ENCODE results near the gene RELCH.

RELCH gene

GRCh38 chr18:62250475-62250874 lies 63.4 kb downstream of the RELCH start:
- DNase-seq, result no peak

DNA sequence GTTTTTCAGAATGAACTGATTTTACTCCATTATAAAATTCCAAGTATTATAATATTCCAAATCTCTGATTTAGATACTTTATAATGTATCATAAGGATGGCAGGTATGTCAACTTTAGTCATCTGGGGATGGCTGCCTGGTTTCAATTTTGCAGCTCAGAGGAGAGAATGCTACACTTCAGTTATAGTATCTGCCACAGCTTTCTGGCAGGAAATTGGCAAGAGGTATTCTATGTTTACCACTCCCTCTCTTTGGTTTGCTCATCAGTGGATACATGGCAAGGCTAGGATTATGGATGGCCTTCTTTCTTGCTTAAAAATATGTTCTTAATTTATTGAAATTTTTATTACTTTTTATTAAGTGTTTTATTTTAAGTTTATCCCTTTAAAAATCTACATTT lies 71.0 kb downstream of the RELCH start:
- no peak for DNase-seq

- no peak for DNase-seq
These were observed 71.6 kb downstream of the RELCH start for GRCh38 chr18:62258616-62259015.

DNA sequence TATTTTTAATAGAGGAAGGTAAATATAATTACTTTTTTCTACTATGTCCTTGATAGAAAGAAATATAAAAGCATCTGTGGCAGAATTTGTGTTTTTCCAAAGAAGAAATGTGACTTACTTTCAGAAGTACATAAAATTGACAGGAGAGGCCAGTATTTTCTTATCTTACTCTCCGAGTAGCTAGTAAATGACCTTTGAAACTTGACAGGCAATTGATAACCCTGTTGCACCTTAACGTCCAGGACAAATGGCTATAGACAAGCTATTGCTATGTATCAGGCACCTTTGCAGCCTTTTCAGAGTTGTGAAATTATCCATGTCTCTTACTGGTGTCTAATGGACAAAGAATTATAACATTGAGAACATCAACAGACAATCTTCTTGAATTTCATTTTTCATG lies 75.0 kb downstream of the RELCH start:
- DNase-seq, result no peak

GRCh38 chr18:62264984-62265383 lies 77.9 kb downstream of the RELCH start:
- no peak for DNase-seq

DNA sequence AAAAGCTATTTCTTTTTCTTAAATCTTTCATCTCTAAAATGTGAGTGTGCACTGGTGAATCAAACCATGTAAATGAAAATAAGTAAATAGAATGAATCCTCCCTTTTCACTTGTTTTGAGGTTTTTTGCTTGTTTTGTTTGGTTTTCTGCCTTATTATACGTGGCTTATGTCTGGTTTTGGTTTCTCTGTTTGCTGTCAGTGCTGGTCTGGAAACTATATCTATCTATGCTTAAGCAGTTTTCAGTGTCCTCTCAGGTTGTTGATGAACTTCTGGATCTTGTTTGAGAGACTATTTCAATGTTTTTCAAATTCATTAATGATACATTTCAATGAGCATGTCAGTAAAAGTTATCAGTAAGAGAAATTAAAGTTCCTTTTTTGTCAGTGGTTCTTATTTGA lies 90.0 kb downstream of the RELCH start:
- DNase-seq, result no peak

GRCh38 chr18:62279561-62279960 lies 92.5 kb downstream of the RELCH start:
- no peak for DNase-seq

- no peak for DNase-seq
These were observed 93.0 kb downstream of the RELCH start for GRCh38 chr18:62280058-62280457.

DNA sequence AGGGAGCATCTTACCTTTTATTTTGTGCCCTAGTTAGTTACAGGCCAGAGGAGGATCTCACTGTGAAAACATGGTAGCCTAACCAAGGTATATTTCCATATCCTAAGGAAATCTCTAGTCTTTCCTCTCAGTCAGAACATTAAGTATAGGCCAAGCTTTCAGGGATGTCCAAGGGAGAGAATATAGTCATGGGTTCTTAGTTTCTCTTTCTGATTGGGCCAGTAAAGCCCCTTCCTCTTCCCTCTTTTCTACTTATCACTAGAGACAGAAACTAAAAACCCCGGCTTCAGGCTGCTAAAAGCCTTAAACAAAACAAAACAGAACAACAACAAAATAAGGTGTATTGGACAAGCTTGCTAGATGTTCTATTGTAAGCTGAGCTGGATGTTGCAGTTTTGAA lies 93.7 kb downstream of the RELCH start:
- no peak for DNase-seq

GRCh38 chr18:62281684-62282083 lies 94.6 kb downstream of the RELCH start:
- no peak for DNase-seq

DNA sequence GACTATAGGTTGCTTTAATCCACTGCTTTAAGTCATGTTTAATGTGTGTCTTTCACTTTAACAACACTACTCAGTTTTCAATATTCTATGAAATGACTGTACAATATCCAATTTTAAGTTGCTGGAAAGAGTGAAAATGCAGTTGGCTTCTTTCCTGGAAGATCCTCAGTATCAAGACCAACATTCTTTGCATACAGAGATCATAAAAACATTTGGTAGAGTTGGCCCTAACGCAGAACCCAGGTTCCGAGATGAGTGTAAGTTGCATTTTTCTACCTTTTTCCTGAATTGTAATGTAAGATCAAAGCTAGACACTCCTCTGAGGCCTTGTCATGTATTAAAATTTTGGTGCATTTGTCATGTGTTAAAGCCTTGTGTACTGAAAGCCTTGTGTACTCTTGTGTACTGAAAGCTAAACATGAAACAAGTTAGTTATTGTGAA lies 95.2 kb downstream of the RELCH start:
- no peak for DNase-seq

DNA sequence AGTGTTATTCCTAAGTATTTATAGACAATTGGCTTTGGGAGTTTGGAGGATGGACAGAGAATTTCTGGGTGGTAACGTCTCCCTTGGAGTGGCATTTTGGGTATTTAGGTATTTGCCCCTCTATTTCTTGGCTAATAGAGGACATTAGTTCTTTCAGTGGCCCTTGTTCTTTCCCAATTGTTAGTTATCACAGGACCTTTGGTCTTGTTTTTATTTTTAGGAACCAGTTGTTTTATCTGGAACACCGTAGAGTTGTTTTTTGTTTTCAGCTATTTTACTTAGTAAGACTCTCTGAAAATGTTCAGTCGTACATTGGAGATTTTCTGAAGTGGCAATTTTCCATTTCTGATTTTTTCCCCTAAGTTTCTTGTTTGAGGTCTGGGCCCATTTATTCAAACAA lies 97.6 kb downstream of the RELCH start:
- DNase-seq, result no peak

DNA sequence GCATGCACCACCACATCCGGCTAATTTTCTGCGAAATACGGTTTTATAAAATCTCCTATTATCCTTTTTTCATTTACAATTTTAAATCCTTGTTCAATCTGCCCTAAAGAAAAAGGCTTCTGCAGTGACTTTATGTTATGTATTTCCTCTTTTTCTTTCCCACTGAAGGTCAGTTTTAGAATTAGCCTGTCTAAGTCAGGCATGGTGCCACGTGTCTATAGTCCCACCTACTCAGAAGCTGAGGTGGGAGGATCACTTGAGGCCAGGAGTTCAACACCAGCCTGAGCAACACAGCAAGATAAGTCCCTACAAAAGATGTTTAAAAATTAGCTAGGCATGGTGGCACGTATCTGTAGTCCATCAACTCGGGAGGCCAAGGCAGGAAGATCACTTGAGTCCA lies 98.2 kb downstream of the RELCH start:
- no peak for DNase-seq

- DNase-seq, result no peak
These were observed 101.0 kb downstream of the RELCH start for GRCh38 chr18:62287781-62288664.

GRCh38 chr18:62288665-62289008 lies 101.6 kb downstream of the RELCH start:
- DNase-seq, result no peak

GRCh38 chr18:62289047-62289446 lies 102.0 kb downstream of the RELCH start:
- no peak for DNase-seq

GRCh38 chr18:62294073-62294472 lies 107.0 kb downstream of the RELCH start:
- DNase-seq, result no peak

GRCh38 chr18:62300359-62300963 lies 113.4 kb downstream of the RELCH start:
- DNase-seq, result no peak

DNA sequence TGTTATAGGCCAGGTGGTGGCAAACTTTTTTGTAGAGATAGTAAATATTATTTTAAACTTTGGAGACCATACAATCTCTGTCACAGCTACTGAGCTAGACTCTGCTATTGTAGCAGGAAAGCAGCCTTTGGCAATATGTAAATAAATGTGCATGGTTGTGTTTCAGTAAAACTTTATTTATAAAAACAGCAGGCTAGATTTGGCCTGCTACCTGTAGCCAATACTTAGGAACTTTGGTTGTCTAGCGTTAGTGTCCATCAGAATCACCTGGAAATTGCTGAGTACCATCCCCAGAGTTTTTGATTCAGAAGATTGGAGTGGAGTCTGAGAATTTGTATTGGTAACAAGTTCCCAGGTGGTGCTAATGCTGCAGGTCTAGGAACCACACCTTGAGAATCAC lies 114.3 kb downstream of the RELCH start:
- no peak for DNase-seq

DNA sequence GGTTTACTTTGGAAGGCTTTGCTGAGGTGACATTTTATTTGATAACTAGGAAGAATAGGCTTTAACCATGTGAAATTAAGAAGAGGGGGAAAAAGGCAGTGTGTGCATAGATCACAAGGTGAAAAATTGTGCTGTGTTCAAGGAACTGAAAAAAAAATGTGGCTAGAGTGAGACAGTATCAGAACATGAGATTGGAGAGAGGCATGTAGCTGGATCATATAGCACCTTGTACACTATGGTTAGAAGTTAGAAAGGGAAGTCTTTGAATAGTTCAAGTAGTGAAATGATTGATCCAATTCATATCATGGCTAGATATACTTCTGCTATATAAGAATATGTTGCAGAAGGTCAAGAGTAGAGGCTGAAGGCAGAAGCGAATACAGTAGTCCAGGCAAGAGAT lies 125.8 kb downstream of the RELCH start:
- no peak for DNase-seq

GRCh38 chr18:62318228-62319180 lies 131.4 kb downstream of the RELCH start:
- no peak for DNase-seq

GRCh38 chr18:62321201-62321600 lies 134.1 kb downstream of the RELCH start:
- DNase-seq, result no peak

- DNase-seq, result no peak
These were observed 136.6 kb downstream of the RELCH start for GRCh38 chr18:62323483-62324180.
